Naive B cell (primary cell): ENCODE results near the gene EML4. TPM values are rescaled to one million over a fixed set of nuclear protein-coding genes. Genes with fewer than 3 reads are reported as not detected.
A peak's percentile ranks its signal among the peaks of the same experiment; 100 is the strongest.

Experiments
- ATAC-seq, 2 donors: fragments of 150-1000 bp; cut with Tn5 transposase; 2 replicates each; pipeline ENCODE4 v1.10.0; 2021; ENCODE audit warnings: low read depth in 2 of 2, mild to moderate bottlenecking in 2 of 2, moderate library complexity in 2 of 2
- DNase-seq: peaks from one replicate; pipeline ENCODE4 v3.0.0; 2022
- H3K27ac Mint-ChIP-seq, 6 donors: one replicate each; pipeline ENCODE4 v1.8.0; 2020 to 2022; ENCODE audit warnings: mild to moderate bottlenecking in 6 of 6, mixed read lengths in 6 of 6, moderate library complexity in 5 of 6, inconsistent platforms in 2 of 6
- H3K27me3 Mint-ChIP-seq, 3 donors: one replicate each; pipeline ENCODE4 v1.8.0; 2021 to 2022; ENCODE audit warnings: mixed read lengths in 3 of 3, mild to moderate bottlenecking in 1 of 3
- H3K36me3 Mint-ChIP-seq, 2 donors: one replicate each; pipeline ENCODE4 v1.8.0; 2020 to 2022; ENCODE audit warnings: mixed read lengths in 2 of 2, inconsistent platforms in 1 of 2, mild to moderate bottlenecking in 1 of 2
- H3K4me1 Mint-ChIP-seq, 3 donors: one replicate each; pipeline ENCODE4 v1.8.0; 2020 to 2022; ENCODE audit warnings: mixed read lengths in 3 of 3, inconsistent platforms in 1 of 3, mild to moderate bottlenecking in 1 of 3, moderate library complexity in 1 of 3
- H3K4me3 Mint-ChIP-seq, 8 donors: one replicate each; pipeline ENCODE4 v1.8.0; 2020 to 2022; ENCODE audit warnings: mild to moderate bottlenecking in 8 of 8, mixed read lengths in 8 of 8, moderate library complexity in 8 of 8, inconsistent platforms in 2 of 8
- H3K9me3 Mint-ChIP-seq, 7 donors: one replicate each; pipeline ENCODE4 v1.8.0; 2020 to 2022; ENCODE audit warnings: mixed read lengths in 7 of 7, mild to moderate bottlenecking in 5 of 7, inconsistent platforms in 2 of 7, moderate library complexity in 1 of 7
- polyA plus RNA-seq, 6 donors: library from polyadenylated mRNA; unstranded; fragments of 300-500 nt; fragmentation: Illumina TruSeq; gene quantifications; one replicate each; pipeline ENCODE4 v1.2.3, GENCODE V29; 2021; ENCODE audit warnings: low read depth in 6 of 6

EML4 gene
- polyA plus RNA-seq, 6 donors from 2014 or later, result 33.3 to 77.6 (median 62.5) TPM

DNA sequence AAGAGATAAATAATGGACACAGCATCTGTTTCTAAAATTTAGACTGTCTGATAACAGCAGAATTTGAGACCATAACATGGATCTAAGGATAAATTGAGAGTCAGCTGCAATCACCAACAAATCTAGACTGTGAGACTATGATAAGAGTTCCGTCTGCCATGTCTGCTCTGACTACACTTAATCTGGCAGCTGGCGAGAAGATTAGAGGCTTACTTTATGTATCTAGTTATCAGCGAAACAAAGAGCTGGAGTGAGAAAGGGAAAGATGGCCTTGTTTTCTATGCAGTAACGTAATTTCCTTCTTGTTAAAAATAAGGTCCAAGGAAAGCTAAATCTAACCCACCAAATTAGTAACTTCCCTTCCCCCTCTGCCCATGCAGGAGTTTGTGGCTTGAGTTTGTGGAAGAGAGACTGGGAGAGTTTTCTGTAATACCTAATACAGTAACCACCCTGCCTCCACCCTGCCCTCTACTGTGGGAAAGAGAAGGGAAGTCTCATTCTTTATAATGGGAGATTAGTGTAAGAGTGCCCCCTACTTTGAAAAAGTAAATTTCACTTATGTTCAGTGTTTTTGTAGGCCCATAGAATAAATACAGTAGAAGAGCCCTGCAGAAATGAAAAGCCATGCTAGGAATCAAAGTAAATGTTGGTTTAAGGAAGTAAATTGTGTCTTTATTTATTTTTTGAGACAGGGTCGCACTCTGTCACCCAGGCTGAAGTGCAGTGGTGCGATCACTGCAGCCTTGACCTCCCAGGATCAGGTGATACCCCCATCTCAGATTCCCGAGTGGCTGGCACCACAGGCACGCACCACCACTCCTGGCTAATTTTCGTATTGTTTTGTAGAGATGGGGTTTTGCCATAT lies 27.5 kb downstream of the EML4 start:
- peak overlapping the region in 5 of 6 donors; percentile 9 to 92 (median 17) for H3K27ac Mint-ChIP-seq
- H3K36me3 Mint-ChIP-seq, result no peaks in the 10 kb centered on the region
- DNase-seq (peak; percentile 59), ATAC-seq (peak; percentile 89 to 91)
- peak overlapping the region in 1 of 8 donors; percentile 51 for H3K4me3 Mint-ChIP-seq
- H3K27me3 Mint-ChIP-seq, result no peaks in the 10 kb centered on the region
- peaks cover 41 to 70% (median 69%) of the 10 kb centered on the region in 3 donors for H3K4me1 Mint-ChIP-seq
- no peaks in the 10 kb centered on the region for H3K9me3 Mint-ChIP-seq

DNA sequence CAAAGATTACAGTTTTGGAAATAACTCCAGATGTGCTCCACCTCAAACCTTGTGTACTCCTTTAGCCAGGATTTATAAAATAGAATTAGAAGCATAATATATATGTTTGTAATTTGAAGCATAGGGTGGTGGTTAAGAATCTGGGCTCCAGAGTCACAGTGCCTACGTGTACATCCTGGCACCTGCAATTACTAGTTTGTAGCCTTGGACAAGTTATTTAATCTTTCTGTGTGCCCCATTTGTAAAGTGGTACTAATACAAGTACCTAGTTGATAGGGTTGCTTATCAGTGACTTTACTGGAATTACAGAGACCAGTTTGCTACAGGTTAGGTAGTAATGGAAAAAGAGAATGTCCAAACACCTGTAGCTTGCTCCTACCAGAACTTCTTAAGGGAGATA lies 28.6 kb downstream of the EML4 start:
- H3K27me3 Mint-ChIP-seq, result no peaks in the 10 kb centered on the region
- H3K4me3 Mint-ChIP-seq, result no peak overlapping the region
- DNase-seq, result no peak
- no peaks in the 10 kb centered on the region for H3K36me3 Mint-ChIP-seq
- peak overlapping the region in 2 of 6 donors; percentile 1 to 4 for H3K27ac Mint-ChIP-seq
- H3K4me1 Mint-ChIP-seq, result peaks cover 50 to 67% (median 66%) of the 10 kb centered on the region in 3 donors
- no peak for ATAC-seq
- H3K9me3 Mint-ChIP-seq, result no peaks in the 10 kb centered on the region

DNA sequence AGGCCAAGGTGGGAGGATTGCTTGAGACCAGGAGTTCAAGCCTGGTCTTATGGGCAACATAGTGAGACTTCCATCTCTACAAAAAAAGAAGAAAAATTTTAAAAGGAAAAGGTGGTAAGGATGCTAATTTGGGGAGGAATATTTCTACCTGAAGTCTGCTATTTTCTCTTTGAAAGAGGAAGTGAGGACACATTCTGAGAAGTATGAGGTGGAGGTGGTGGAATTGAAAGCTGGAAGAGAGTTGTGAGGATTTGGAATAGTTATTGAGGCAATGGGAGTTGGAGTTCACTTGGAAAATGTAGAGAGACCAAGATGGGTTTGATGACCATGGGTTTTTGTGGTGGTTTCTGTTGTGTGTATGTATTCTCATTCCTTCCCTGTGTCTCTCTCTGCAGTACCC lies 29.3 kb downstream of the EML4 start:
- peak overlapping the region in 5 of 6 donors; percentile 4 to 60 (median 28) for H3K27ac Mint-ChIP-seq
- no peaks in the 10 kb centered on the region for H3K36me3 Mint-ChIP-seq
- no peak for ATAC-seq

DNA sequence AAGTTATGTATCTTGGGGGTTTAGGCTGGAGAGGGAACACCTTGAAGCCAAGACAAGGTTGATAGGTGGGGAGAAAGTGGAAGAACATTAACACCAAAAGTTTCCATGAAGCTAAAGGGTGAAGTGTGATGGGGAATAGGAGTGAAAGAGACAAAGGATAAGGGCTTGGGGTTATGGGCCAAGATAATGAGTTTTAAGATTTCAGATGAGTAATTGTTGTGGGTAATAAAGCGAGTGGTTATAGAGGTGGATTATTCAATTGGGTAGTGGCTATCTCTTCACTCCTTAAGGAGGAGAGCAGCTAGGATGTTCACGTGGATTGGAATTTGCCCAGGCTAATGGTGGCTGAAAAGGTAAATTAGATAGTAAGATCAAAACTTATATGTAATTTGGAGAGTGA lies 29.8 kb downstream of the EML4 start:
- H3K27ac Mint-ChIP-seq, result peak overlapping the region in 5 of 6 donors; percentile 4 to 60 (median 28)
- H3K4me1 Mint-ChIP-seq, result peaks cover 42 to 60% (median 59%) of the 10 kb centered on the region in 3 donors
- ATAC-seq, result no peak

More for the DNA sequence above, 29.3 kb downstream of the EML4 start:
- H3K4me1 Mint-ChIP-seq, result peaks cover 45 to 62% (median 59%) of the 10 kb centered on the region in 3 donors
- H3K27me3 Mint-ChIP-seq, result no peaks in the 10 kb centered on the region
- H3K9me3 Mint-ChIP-seq, result no peaks in the 10 kb centered on the region
- no peak for DNase-seq
- peak overlapping the region in 1 of 8 donors; percentile 31 for H3K4me3 Mint-ChIP-seq

DNA sequence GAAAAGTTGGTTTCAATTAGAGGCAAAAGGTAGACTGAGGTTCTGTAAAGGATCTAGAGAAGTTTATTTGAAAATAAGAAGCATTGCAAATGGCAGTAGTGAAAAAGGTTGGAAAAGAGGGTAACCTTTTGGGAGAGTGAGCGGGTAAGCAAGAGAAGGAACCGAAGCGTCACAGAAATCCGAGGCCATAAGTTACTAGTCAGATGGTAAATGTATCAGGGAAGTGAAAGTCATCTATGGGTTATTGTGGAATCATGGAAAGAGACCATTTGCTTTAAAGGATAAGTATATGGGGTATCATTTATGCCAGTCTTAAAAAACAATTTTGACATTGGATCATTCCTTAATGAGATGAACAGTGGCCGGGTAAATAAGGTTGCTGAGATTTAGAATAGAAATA lies 30.5 kb downstream of the EML4 start:
- H3K27ac Mint-ChIP-seq, result peak overlapping the region in 2 of 6 donors; percentile 4 to 28
- no peak overlapping the region for H3K4me3 Mint-ChIP-seq
- H3K9me3 Mint-ChIP-seq, result no peaks in the 10 kb centered on the region
- ATAC-seq, result no peak
- H3K27me3 Mint-ChIP-seq, result no peaks in the 10 kb centered on the region
- peaks cover 38 to 60% (median 53%) of the 10 kb centered on the region in 3 donors for H3K4me1 Mint-ChIP-seq
- H3K36me3 Mint-ChIP-seq, result no peaks in the 10 kb centered on the region
- DNase-seq, result no peak

More for the DNA sequence above, 29.8 kb downstream of the EML4 start:
- Mint-ChIP-seq H3K4me3 (no peak overlapping the region), H3K9me3 (no peaks in the 10 kb centered on the region), H3K36me3 (no peaks in the 10 kb centered on the region), H3K27me3 (no peaks in the 10 kb centered on the region)
- no peak for DNase-seq

DNA sequence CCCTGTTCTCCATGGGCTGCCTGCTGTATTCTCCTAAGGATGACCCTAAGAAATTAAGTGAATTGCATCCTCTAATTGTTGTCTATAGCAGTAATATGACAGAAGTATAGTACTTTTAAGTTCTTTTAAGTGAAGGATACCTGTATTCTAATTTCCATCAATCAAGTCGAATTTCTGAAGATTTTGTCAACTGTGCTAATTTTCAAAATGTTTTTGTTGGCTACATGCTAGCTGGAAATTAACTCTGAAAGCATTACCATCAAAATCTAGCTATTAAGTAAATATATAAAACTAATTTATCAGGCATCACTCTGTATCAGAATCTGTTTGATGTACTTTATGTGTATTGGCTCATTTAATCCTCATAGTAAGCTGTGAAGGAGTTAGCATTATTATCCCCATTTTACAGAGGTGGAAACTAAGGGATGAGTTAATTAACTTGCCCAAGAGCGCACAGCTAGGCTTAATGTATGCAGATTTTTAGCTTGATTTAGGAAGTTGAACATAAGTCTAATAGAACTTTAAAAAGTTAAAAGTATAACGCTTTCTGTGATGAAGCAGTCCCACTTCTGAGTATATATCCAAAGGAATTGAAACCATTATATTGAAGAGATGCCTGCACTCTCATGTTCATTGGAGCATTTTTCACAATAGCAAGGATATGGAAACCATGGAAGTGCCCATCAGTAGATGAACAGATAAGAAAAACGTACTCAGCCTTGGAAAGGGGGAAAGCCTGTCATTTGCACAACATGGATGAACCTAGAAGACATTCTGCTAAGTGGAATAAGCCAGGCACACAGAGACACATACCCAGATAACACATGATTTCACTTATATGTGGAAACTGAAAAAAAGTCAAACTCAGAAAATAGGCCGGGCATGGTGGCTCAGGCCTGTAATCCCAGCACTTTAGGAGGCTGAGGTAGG lies 32.0 kb downstream of the EML4 start:
- no peak overlapping the region for H3K4me3 Mint-ChIP-seq
- ATAC-seq (no peak), DNase-seq (no peak)
- peaks cover 46 to 70% (median 62%) of the 10 kb centered on the region in 3 donors for H3K4me1 Mint-ChIP-seq
- H3K27me3 Mint-ChIP-seq, result no peaks in the 10 kb centered on the region
- no peaks in the 10 kb centered on the region for H3K9me3 Mint-ChIP-seq
- no peaks in the 10 kb centered on the region for H3K36me3 Mint-ChIP-seq
- H3K27ac Mint-ChIP-seq, result peak overlapping the region in 2 of 6 donors; percentile 80 to 98

DNA sequence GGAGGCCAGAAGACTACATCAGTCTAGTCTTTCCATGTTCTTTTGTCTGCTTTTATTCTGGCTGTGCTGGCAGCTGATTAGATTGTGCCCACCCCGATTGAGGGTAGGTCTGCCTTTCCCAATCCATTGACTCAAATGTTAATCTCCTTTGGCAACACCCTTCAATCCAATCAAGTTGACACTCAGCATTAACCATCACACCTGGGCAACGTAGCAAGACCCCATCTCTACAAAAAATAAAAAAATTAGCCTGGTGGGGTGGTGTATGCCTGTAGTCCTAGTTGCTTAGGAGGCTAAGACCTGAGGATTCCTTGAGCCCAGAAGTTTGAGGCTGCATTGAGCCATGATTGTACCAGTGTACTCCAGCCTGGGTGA lies 33.5 kb downstream of the EML4 start:
- Mint-ChIP-seq H3K9me3 (no peaks in the 10 kb centered on the region), H3K27me3 (no peaks in the 10 kb centered on the region), H3K4me1 (peaks cover 38 to 66% (median 51%) of the 10 kb centered on the region in 3 donors), H3K4me3 (no peak overlapping the region), H3K27ac (peak overlapping the region in 2 of 6 donors; percentile 11 to 76), H3K36me3 (no peaks in the 10 kb centered on the region)
- ATAC-seq (no peak), DNase-seq (no peak)

DNA sequence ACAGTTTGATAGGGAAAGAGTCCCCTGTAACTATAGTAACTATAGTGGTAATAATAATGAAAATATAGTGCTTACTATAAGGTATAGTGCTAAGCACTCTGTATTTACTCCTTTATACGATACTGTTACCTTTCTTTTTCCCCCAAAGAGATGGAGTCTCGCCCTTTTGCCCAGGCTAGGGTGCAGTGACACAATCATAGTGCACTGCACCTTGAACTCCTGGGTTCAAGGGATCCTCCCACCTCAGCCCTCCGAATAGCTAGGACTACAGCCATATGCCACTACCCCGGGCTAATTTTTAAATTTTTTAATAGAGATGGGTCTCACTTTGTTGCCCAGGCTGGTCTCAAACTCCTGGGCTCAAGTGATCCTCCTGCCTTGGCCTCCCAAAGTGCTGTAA lies 34.6 kb downstream of the EML4 start:
- peak overlapping the region in 2 of 6 donors; percentile 45 to 51 for H3K27ac Mint-ChIP-seq
- peaks cover 28 to 60% (median 46%) of the 10 kb centered on the region in 3 donors for H3K4me1 Mint-ChIP-seq
- H3K36me3 Mint-ChIP-seq, result no peaks in the 10 kb centered on the region

DNA sequence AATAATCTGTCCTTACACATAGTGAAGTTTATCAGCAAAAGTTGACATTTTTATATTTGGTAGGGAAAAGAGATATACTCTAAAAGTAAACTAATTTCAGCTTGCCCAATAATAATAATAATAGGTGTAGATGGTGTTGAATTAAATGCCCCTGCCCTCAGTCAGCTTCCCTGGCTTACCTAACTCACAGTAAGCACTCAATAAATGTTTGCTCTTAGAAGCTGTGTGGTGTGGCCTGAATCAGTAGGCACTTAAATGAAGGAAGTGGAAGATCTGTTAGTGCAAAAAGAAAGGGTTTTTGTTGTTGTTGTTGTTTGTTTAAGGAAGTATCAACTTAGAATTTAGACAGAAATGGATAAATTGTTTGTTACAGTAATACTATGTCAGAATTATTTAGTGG lies 36.2 kb downstream of the EML4 start:
- peaks cover 0 to 6% of the 10 kb centered on the region in 2 donors for H3K36me3 Mint-ChIP-seq
- ATAC-seq (no peak), DNase-seq (no peak)
- no peak overlapping the region for H3K4me3 Mint-ChIP-seq
- no peaks in the 10 kb centered on the region for H3K9me3 Mint-ChIP-seq
- H3K27me3 Mint-ChIP-seq, result no peaks in the 10 kb centered on the region
- H3K4me1 Mint-ChIP-seq, result peaks cover 23 to 57% (median 46%) of the 10 kb centered on the region in 3 donors
- H3K27ac Mint-ChIP-seq, result peak overlapping the region in 3 of 6 donors; percentile 0 to 30 (median 13)

More for the DNA sequence above, 34.6 kb downstream of the EML4 start:
- no peak for DNase-seq
- Mint-ChIP-seq H3K4me3 (no peak overlapping the region), H3K9me3 (no peaks in the 10 kb centered on the region), H3K27me3 (no peaks in the 10 kb centered on the region)
- ATAC-seq, result no peak

DNA sequence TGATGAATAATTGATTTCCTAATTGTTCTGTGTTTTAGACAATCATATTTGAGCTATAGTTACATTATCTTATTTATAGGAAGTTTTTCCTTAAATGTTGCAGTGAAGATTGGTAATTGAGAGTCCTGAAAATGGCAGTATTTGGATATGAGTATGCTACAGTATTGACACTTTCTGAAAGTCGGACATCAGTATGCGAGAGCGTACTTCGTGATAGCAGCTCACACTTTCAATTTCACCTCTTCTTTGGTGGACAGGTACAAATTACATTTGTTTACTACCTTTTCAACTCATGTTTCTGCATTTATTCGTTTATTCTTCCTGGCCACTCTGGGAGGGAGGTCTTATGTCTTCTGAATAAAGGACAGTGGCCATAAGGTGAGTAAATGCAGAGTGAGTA lies 38.7 kb downstream of the EML4 start:
- DNase-seq (no peak), ATAC-seq (no peak)
- H3K27me3 Mint-ChIP-seq, result no peaks in the 10 kb centered on the region
- H3K4me1 Mint-ChIP-seq, result peaks cover 22 to 56% (median 46%) of the 10 kb centered on the region in 3 donors
- H3K4me3 Mint-ChIP-seq, result no peak overlapping the region
- peaks cover 6 to 9% of the 10 kb centered on the region in 2 donors for H3K36me3 Mint-ChIP-seq
- H3K9me3 Mint-ChIP-seq, result no peaks in the 10 kb centered on the region
- H3K27ac Mint-ChIP-seq, result no peak overlapping the region

DNA sequence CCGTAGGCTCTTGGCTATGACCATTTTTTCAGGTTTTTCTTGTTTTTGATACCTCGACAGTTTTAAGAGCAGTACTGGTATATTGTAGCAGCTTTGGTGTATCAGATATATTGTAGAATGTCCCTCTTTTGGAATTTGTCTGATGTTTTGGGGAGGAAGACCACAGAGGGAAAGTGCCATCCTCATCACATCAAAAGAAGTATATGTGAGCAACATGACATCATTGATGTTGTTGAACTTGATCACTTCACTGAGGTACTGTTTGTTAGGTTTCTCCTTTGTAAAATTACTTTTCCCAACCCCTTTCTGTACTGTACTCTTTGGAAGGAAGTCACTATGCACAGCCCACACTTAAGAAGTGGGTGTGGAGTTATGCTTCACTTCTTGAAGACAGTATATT lies 41.0 kb downstream of the EML4 start:
- DNase-seq, result no peak

DNA sequence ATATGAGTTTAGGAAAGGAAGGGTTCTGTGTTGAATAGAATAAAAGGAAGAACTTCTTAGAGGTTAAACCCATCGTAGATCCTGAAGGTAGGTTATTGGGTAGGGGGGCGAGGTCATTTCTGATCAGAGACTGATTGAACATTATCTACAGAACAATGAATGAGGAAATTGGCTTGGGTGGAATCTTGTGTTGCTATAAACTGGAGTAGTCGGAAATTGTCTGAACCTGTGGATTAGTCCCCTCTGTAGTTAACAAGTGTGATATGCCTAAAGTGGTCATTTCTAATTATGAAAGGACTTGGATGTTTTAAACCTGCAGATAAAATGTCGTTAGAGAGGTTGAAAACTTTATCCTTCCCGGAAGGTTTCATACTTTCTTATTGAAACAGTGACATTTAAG lies 42.1 kb downstream of the EML4 start:
- Mint-ChIP-seq H3K27ac (peak overlapping the region in 3 of 6 donors; percentile 2 to 93 (median 53)), H3K27me3 (no peaks in the 10 kb centered on the region), H3K4me1 (peaks cover 25 to 57% (median 51%) of the 10 kb centered on the region in 3 donors), H3K36me3 (peaks cover 6 to 9% of the 10 kb centered on the region in 2 donors), H3K9me3 (no peaks in the 10 kb centered on the region), H3K4me3 (no peak overlapping the region)
- ATAC-seq, result no peak
- DNase-seq, result no peak

More for the DNA sequence above, 41.0 kb downstream of the EML4 start:
- ATAC-seq, result no peak
- Mint-ChIP-seq H3K27ac (peak overlapping the region in 4 of 6 donors; percentile 28 to 84 (median 62)), H3K36me3 (peaks cover 6 to 9% of the 10 kb centered on the region in 2 donors), H3K9me3 (no peaks in the 10 kb centered on the region), H3K4me1 (peaks cover 32 to 57% (median 53%) of the 10 kb centered on the region in 3 donors), H3K27me3 (no peaks in the 10 kb centered on the region), H3K4me3 (peak overlapping the region in 1 of 8 donors; percentile 55)

DNA sequence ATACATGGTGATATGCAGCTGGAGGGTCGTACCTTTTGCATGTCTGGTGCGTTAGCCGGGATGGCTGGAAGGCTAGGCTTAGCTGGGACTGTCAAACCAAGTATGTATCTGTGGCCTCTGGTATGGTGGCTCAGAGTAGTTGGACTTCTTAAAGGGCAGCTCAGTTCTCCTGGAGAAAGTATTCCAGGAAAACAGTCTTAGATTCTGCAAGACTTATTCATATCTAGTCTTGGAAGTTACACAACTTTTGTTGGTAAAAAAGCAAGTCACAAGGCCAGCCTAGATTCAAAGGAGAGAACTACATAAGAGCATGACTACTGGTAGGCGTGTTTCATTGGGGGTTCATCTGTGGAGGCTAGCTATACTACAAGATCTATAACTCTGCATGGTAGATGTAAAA lies 45.5 kb downstream of the EML4 start:
- H3K4me3 Mint-ChIP-seq, result no peak overlapping the region
- ATAC-seq (no peak), DNase-seq (no peak)
- H3K27ac Mint-ChIP-seq, result no peak overlapping the region
- H3K4me1 Mint-ChIP-seq, result peaks cover 42 to 62% (median 62%) of the 10 kb centered on the region in 3 donors
- H3K36me3 Mint-ChIP-seq, result peaks cover 6 to 13% of the 10 kb centered on the region in 2 donors
- no peaks in the 10 kb centered on the region for H3K27me3 Mint-ChIP-seq
- H3K9me3 Mint-ChIP-seq, result no peaks in the 10 kb centered on the region
